GM18951 (cell line): ENCODE data around the gene GLIS2.

Experiments
- POLR2A ChIP-seq: IDR thresholded peaks from 4 replicates; pipeline ENCODE4 v1.6.1; 2011; ENCODE audit warnings: mild to moderate bottlenecking; ENCODE audit not compliant: insufficient read length, insufficient read depth; ENCODE audit errors: extremely low read depth
- in situ Hi-C: fragments of 300-500 bp; cut with MboI; formaldehyde crosslinking; loops from one replicate; pipeline ENCODE4 v1.12.0; 2022; ENCODE audit warnings: low sequenced_read_pairs, mixed read lengths, inconsistent platforms; ENCODE audit not compliant: unreplicated experiment

The GLIS2 gene

DNA sequence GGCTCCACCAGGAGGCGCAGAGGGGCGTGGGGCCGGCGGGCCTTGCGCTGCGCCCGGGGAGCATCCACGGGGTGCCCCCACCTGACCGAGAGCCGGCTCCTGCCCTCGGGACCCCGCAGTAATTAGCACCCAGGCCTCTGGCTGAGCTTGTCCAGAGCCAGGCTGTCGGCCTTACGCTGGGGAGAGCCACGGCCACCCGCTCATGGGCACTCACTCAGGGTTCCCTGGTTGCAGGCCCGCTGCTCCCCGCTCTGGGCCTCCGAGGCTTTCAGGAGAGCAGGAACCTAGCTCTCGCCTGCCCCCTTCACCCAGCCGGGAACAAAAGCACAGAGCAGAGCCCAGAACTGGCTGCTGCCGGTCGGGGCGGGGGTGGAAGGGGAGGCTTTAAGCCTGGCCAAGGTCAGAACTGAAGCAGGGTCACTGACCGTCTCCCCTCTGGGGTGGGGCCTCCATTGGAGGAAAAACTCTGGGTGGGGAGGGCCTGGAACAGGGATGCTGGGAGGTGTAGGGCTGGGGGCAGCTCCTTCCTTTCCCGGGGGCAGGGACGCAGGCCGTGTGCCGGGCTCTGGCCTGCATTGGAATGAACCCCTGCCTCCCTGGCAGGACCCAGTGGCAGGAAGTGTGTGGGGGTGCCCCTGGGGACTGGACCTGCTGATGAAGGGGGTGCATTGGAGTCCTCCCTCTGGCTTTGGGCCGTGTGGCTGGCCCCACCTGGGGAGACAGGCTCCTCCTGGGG is 12.3 kb downstream of the GLIS2 start:
- in situ Hi-C loops = no loop called here
- no peak for TF ChIP-seq POLR2A

DNA sequence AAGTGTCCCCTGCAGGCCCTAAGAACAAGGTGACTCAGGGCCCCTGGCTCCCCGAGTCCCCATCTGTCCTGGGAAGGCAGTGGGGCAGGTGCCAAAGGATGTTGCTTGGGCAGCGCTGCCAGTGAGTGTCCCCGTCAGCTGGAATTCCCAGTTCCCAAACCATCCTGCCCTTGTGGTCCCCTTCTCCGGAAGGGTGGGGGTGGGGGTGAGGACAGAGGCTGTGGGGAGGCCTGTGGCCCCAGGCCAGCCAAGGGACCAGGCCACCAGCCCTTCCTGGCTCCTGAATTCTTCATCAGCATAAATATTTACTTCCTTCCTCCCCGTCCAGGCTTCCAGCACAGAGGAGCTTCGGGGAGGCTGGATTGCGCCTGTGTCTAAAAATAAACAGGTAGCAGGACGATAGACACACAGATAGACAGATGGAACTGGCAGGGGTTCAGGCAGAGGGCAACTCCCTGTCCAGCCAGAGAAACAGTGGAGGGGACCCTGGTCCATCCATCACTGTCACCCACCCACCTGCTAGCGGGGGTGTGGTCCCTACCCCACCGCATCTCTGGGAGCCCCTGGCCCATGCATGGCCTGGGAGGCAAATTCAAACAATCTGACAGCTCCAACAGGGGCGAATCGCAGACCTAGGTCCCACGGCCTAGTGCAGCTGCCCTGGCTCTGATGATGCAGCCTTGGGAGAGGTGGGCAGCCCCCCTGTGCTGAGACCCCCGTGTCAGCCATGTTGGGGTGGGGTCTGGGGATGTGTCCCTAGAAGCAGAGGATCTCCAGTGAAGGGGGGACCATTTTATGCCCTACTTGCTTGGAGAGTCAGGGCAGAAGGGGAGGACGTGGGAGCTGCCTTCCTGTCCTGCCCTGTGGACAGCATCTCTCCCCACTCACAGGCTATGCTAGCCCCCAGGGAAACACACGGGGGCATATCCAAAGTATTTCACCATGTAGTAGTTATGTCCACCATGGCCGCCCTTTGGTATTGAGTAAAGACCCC is 13.2 kb downstream of the GLIS2 start:
- in situ Hi-C loops = no loop called here
- no peak for TF ChIP-seq POLR2A

DNA sequence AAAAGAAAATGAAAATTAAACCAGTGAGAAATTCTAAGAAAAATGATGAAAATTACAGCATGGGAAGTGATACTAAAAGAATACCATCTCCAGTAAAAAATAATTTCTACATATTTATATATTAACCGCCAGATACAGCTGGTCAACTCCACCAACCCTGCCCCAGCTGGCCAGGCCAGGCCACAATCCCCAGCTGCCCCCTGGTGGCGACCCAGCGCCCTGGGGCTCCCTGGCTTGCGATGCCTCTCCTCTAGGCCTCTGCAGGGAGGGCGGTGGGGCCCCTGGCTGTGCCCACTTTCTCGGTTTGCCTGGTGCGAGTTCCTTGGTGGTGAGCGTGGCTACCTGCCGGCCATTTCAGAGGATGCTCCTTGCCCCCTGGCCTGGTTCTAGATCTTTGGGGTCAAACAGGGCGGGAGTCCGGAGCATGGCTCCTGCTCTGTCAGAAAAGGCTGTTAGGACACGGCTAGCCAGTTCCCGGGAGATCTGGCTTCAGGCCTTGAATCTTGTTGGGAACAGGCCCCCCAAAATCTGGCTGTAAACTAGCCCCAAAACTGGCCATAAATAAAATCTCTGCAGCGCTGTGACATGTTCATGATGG is 14.5 kb downstream of the GLIS2 start:
- in situ Hi-C loops = loop anchor here (5.0 kb wide), 1 partner anchor 43 kb away; no protein-coding TSS in a partner anchor
- TF ChIP-seq POLR2A = no peak

DNA sequence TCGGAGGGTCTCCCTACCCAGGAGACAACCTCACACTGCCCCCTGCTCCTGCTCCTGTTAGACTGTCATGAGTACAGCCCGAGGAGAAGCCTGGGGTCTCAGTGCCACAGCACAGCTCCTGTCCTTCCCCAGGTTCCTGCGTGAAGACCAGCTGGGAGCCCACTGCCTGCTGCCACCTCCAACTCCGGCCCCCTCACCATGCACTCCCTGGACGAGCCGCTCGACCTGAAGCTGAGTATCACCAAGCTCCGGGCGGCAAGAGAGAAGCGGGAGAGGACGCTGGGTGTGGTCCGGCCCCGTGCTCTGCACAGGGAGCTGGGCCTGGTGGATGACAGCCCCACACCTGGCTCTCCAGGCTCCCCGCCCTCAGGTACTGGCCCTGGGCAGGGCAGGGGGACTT is 16.2 kb downstream of the GLIS2 start:
- TF ChIP-seq POLR2A = no peak
- in situ Hi-C loops = loop anchor here (5.0 kb wide), 1 partner anchor 45 kb away; no protein-coding TSS in a partner anchor

DNA sequence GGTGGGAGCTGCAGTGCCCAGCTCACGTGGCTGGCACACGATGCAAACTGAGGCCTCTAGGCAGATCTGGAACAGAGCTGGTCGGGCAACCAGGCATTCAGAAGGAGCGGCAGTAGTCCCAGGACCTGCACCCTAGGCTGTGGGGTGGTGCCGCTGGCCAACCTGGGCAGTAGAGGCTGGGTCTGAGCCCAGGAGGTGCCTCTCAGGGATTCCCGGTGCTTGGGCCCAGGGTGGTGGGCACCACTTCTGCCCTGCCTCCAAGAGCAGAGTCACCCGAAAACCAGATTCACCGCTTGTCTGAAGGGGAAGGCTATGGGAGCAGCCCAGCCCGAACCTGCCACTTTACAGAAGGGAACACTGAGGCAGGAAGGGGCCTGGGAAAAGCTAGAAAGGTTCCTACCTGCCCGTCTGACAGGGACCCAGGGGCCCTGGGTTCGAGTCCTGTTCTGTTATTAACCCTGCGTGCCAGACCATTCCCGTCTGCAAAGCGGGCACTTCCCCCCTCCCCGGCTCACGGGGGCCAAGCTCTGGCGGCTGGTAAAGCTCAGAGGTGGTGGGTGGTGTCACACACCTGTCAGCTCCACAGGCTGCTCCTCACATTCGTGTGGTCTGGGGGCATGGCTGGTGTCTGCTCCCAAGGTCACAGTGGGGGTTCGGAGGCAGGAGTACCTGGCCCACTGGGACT is 16.9 kb downstream of the GLIS2 start:
- no peak for TF ChIP-seq POLR2A
- in situ Hi-C loops = loop anchor here (5.0 kb wide), 1 partner anchor 45 kb away; no protein-coding TSS in a partner anchor

DNA sequence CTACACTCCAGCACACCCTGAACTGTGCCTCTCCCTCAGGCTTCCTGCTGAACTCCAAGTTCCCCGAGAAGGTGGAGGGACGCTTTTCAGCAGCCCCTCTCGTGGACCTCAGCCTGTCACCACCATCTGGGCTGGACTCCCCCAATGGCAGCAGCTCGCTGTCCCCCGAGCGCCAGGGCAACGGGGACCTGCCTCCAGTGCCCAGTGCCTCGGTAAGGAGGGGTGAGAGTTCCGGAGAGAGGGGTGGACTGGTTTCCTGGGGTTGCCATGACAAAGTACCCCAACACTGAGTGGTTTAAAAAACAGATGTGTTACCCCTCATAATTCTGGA is 17.4 kb downstream of the GLIS2 start:
- in situ Hi-C loops = loop anchor here (5.0 kb wide), 1 partner anchor 46 kb away; no protein-coding TSS in a partner anchor

DNA sequence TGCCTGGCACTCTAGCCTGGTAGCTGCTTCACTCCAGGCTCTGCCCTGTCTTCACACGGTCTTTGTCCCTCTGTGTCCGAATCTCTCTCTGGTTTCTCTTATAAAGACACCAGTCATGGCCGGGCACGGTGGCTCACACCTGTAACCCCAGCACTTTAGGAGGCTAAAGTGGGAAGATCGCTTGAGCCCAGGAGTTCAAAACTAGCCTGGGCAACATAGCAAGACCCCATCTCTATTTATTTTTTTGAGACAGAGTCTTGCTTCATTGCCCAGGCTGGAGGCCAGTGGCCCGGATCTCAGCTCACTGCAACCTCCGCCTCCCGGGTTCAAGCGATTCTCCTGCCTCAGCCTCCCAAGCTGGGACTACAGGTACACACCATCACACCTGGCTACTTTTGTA is 17.8 kb downstream of the GLIS2 start:
- in situ Hi-C loops = loop anchor here (5.0 kb wide), 1 partner anchor 46 kb away; no protein-coding TSS in a partner anchor

More for the DNA sequence above, 17.4 kb downstream of the GLIS2 start:
- TF ChIP-seq POLR2A = no peak

DNA sequence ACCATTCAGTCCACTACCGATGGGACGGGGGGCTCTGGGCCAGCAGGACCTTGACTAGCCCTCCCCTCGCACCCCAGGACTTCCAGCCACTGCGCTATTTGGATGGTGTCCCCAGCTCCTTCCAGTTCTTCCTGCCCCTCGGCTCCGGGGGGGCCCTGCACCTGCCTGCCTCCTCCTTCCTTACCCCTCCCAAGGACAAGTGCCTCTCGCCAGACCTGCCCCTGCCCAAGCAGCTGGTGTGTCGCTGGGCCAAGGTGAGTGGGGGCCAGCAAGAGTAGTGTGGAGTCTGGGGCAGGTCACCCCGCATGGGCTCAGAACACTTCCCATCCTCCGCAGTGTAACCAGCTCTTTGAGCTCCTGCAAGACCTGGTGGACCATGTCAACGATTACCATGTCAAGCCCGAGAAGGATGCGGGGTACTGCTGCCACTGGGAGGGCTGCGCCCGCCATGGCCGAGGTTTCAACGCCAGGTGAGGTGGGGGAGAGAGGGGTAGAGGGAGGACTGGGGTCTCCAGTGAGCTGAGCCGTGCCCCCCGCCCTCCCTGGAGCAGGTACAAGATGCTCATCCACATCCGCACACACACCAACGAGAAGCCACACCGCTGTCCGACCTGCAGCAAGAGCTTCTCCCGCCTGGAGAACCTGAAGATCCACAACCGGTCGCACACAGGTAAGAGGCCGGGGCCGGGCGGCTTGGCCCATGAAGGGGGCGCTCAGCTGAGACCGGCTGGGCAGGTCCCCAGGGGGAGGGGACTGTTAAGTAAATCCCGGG is 19.0 kb downstream of the GLIS2 start:
- in situ Hi-C loops = loop anchor here (5.0 kb wide), 1 partner anchor 48 kb away; no protein-coding TSS in a partner anchor
- no peak for TF ChIP-seq POLR2A

DNA sequence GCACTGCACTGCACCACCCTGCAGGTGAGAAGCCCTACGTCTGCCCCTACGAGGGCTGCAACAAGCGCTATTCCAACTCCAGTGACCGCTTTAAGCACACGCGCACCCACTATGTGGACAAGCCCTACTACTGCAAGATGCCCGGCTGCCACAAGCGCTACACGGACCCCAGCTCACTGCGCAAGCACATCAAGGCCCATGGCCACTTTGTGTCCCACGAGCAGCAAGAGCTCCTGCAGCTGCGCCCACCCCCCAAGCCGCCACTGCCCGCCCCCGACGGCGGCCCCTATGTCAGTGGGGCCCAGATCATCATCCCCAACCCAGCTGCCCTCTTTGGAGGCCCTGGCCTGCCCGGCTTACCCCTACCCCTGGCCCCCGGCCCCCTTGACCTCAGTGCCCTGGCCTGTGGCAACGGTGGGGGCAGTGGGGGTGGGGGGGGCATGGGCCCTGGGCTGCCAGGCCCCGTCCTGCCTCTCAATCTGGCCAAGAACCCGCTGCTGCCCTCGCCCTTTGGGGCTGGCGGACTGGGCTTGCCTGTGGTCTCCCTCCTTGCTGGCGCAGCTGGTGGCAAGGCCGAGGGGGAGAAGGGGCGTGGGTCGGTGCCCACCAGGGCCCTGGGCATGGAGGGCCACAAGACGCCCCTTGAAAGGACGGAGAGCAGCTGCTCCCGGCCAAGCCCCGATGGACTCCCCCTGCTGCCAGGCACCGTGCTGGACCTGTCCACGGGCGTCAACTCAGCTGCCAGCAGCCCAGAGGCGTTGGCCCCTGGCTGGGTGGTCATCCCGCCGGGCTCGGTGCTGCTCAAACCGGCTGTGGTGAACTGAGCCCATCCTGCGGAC is 21.1 kb downstream of the GLIS2 start:
- in situ Hi-C loops = no loop called here
- no peak for TF ChIP-seq POLR2A

DNA sequence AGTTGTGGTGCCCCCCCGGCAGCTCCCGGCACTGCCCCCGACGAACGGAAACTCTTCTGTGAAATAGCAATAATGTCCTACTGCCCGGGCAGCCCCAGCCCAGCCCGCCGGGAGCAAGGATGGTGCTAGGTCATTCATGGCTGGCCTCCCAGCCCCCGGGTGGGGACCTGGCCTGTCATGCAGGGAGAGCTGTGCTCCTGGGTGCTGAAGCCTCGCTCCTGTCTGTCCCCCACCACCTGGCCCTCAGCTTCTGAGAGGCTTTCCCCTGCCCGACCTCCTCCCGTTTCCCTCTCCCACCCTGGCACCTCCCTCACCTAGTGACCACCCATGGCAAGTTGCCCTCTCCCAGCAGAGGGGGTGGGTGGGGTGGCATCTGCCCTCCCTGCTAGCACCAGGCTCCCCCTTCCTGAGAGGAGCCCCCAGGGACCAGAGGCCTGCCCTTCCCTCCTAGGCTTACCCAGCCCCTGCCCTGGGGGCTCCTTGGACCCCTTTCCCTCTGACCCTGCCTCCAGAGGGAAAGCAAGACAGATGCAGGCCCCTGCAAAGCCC is 21.7 kb downstream of the GLIS2 start:
- TF ChIP-seq POLR2A = no peak
- in situ Hi-C loops = no loop called here

DNA sequence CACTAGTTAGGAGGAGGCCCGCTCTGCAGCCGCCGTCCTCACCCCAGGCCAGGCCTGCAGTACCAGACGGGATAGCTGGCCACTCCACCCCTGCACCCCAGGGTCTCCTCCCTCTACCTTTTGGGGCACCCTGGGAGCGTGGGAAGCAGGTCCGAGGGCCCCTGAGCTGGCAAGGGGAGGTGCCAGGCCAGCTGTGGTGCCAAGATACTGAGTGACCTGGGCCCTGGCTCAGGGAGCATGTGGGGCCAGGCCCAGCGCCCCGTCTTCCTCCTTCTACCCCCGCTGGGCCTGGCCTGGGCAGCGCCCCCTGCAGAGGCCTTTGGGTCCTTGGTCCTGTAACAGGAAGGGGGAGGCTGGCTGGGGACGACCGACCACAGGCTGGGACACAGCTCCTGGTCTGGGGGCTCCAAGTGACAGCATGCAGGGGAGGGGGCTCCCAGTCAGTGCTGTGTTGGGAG is 22.3 kb downstream of the GLIS2 start:
- in situ Hi-C loops = no loop called here

More for the DNA sequence above, 22.3 kb downstream of the GLIS2 start:
- TF ChIP-seq POLR2A = no peak
